HG03457 (cell line): ENCODE measurements around the gene METTL27.
"Not testable (repeated sequence)": the region's sequence is repeated elsewhere in the genome, so short reads cannot be mapped to it uniquely, and the experiment has no call there.

Experiments used
- ATAC-seq: cut with Tn5 transposase; IDR thresholded peaks from one replicate; pipeline ENCODE4 v1.9.1; 2021; ENCODE audit warnings: moderate number of reproducible peaks; ENCODE audit not compliant: unreplicated experiment

METTL27 gene

DNA sequence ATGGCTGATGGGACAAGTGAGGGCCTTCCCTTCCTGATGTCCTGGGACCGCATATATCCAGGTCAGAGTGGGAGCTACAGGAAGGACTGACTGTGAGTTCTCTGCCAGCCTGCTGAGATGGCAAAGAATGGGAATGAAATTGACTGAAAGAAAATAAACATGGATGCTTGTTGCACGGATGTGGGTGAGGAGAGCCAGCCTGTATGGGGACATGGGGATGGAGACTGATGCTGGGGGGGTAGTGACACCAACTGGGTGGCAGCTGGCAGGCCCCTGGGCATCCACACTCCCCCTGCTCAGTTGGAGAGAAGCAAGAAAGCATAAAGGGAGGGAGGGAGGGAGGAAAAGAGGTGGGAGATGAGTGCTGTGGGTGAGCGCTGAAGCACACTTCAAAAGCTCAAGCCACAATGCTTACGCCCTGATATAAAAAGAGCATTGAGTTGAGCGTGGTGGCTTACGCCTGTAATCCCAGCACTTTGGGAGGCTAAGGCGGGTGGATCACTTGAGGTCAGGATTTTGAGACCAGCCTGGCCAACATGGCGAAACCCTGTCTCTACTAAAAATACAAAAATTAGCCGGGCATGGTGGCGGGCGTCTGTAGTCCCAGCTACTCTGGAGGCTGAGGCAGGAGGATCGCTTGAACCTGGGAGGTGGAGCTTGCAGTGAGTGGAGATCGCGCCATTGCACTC is 20.6 kb downstream of the METTL27 start:
- not testable (repeated sequence) for ATAC-seq

DNA sequence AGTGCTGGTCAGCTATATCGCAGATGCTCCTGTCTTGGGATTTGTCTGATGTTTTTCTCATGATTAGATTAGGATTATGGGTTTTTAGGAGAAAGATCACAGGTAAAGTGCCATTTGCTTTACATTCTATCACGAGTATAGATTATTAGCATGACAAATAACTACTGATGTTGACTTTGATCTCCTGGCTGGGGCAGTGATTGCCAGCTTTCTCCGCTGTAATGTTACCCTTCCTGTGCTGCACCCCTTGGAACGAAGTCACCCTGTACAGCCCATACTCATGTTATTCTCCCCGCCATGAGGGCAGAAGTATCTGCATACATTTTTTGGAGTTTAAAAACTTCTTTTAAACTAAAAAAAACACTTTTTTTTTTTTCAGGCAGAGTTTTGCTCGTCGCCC is 22.3 kb downstream of the METTL27 start:
- ATAC-seq: no peak

DNA sequence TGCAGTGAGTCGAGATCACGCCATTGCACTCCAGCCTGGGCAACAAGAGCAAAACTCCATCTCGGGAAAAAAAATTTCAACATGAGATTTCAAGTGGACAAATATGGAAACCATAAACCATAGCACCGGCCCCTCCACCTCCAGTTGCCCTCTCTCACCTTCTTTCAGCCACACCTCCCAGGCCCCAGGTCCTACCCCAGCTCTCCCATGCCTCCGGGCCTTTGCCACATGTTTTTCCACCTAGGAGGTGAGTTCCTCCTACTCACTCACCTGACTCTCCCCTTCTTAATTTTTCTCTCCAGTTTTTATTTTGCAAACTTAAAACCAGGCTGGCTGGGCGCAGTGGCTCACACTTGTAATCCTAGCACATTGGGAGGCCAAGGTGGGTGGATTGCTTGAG is 25.2 kb downstream of the METTL27 start:
- ATAC-seq: no peak

- no peak for ATAC-seq
These were observed 26.9 kb downstream of the METTL27 start for GRCh38 chr7:73815436-73815835.

GRCh38 chr7:73812996-73813395 is 29.3 kb downstream of the METTL27 start:
- ATAC-seq: no peak

GRCh38 chr7:73811760-73812168 is 30.6 kb downstream of the METTL27 start:
- no peak for ATAC-seq

- ATAC-seq: no peak
These were observed 31.3 kb downstream of the METTL27 start for GRCh38 chr7:73810998-73811360.

- no peak for ATAC-seq
These were observed 32.8 kb downstream of the METTL27 start for GRCh38 chr7:73809467-73809951.

GRCh38 chr7:73802459-73802858 is 39.9 kb downstream of the METTL27 start:
- ATAC-seq: no peak

- ATAC-seq: no peak
These were observed 40.7 kb downstream of the METTL27 start for GRCh38 chr7:73801577-73801976.

- no peak for ATAC-seq
These were observed 42.8 kb downstream of the METTL27 start for GRCh38 chr7:73799282-73800141.

DNA sequence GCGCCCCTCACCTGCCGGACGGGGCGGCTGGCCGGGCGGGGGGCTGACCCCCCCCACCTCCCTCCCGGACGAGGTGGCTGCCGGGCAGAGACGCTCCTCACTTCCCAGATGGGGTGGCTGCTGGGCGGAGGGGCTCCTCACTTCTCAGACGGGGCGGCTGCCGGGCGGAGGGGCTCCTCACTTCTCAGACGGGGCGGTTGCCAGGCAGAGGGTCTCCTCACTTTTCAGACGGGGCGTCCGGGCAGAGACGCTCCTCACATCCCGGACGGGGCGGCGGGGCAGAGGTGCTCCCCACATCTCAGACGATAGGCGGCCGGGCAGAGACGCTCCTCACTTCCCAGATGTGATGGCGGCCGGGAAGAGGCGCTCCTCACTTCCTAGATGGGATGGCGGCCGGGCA is 45.1 kb downstream of the METTL27 start:
- not testable (repeated sequence) for ATAC-seq

- ATAC-seq: not testable (repeated sequence)
These were observed 45.7 kb downstream of the METTL27 start for GRCh38 chr7:73796656-73797055.

- ATAC-seq: not testable (repeated sequence)
These were observed 47.1 kb downstream of the METTL27 start for GRCh38 chr7:73795188-73795587.

DNA sequence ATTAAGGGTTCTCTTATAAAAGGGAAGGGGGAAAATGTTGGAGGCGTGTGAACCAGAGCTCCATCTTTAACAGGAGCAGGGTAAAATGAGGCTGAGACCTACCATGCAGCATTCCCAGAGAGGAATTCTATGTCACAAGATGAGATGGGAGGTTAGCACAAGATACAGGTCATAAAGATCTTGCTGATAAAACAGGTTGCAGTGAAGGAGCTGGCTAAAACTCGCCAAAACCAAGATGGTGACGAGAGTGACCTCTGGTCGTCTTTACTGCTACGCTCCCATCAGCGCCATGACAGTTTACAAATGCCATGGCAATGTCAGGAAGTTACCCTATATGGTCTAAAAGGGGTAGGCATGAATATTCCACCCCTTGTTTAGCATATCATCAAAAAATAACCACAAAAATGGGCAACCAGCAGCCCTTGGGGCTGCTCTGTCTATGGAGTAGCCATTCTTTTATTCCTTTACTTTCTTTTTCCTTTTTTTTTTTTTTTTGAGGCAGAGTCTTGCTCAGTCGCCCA is 51.1 kb downstream of the METTL27 start:
- ATAC-seq: not testable (repeated sequence)

- ATAC-seq: no peak
These were observed 53.3 kb downstream of the METTL27 start for GRCh38 chr7:73789051-73789450.

GRCh38 chr7:73787786-73788048 is 54.6 kb downstream of the METTL27 start:
- not testable (repeated sequence) for ATAC-seq

DNA sequence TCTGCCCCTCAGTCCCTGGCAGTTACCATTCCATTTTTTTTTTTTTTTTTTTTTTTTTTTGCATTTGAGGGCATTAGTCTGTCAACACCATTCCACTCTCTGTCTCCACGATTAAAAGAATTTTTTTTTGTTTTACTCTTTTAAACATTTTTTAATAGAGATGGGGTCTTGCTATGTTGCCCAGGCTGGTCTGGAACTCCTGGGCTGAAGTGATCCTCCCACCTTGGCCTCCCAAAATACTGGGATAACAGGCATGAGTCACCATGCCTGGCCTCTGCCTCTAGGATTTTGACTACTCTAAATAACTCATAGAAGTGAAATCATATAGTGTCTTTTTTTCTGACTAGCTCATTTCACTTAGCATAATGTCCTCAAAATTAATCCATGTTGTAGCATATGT is 55.7 kb downstream of the METTL27 start:
- no peak for ATAC-seq
